Endothelial cell (in vitro differentiated cells): ENCODE data around the gene HYOU1. TPM values are rescaled to one million over a fixed set of nuclear protein-coding genes. Genes with fewer than 3 reads are reported as not detected.
"Not testable (repeated sequence)": the region's sequence is repeated elsewhere in the genome, so short reads cannot be mapped to it uniquely, and the experiment has no call there.

Experiments used
- DNase-seq: peaks from one replicate; pipeline ENCODE4 v3.0.0; 2021; ENCODE audit warnings: low spot score
- H3K27ac Mint-ChIP-seq: one replicate; pipeline ENCODE4 v1.8.0; 2021; ENCODE audit warnings: mixed read lengths, inconsistent platforms; ENCODE audit not compliant: unreplicated experiment
- H3K27me3 Mint-ChIP-seq: one replicate; pipeline ENCODE4 v1.8.0; 2021; ENCODE audit warnings: mild to moderate bottlenecking, moderate library complexity, mixed read lengths, inconsistent platforms; ENCODE audit not compliant: unreplicated experiment
- H3K36me3 Mint-ChIP-seq: one replicate; pipeline ENCODE4 v1.8.0; 2021; ENCODE audit warnings: mild to moderate bottlenecking, low read depth, mixed read lengths, inconsistent platforms; ENCODE audit not compliant: unreplicated experiment
- H3K4me1 Mint-ChIP-seq: one replicate; pipeline ENCODE4 v1.8.0; 2021; ENCODE audit warnings: mild to moderate bottlenecking, mixed read lengths, inconsistent platforms; ENCODE audit not compliant: unreplicated experiment
- H3K4me3 Mint-ChIP-seq: one replicate; pipeline ENCODE4 v1.8.0; 2021; ENCODE audit warnings: mild to moderate bottlenecking, mixed read lengths, inconsistent platforms; ENCODE audit not compliant: unreplicated experiment
- H3K9me3 Mint-ChIP-seq: one replicate; pipeline ENCODE4 v1.8.0; 2021; ENCODE audit warnings: mixed read lengths, inconsistent platforms; ENCODE audit not compliant: unreplicated experiment
- CTCF ChIP-seq: fragments of 200-600 bp; sonication (generic); IDR thresholded peaks from one replicate; pipeline ENCODE4 v1.5.0; 2021; ENCODE audit warnings: antibody characterized with exemption; ENCODE audit not compliant: unreplicated experiment
- total RNA-seq: library from RNA; stranded (reverse); fragmentation: NEBNext Ultra II Directional; extraction: Animal tissue kit (Norgen Biotek cat#: 25700); gene quantifications from one replicate; pipeline ENCODE4 v1.2.1, GENCODE V29; 2021; ENCODE audit not compliant: unreplicated experiment

Gene HYOU1
- total RNA-seq, 1 donor from 2014 or later, result 243 TPM

GRCh38 chr11:119042927-119043326 lies 14.1 kb downstream of the HYOU1 start:
- Mint-ChIP-seq H3K4me3 (no peak overlapping the region), H3K4me1 (no peaks in the 10 kb centered on the region), H3K27ac (no peak overlapping the region), H3K27me3 (peaks cover 2% of the 10 kb centered on the region), H3K9me3 (no peaks in the 10 kb centered on the region), H3K36me3 (peaks cover 24% of the 10 kb centered on the region)
- no peak for TF ChIP-seq CTCF
- DNase-seq, result no peak

GRCh38 chr11:119041821-119042514 lies 15.0 kb downstream of the HYOU1 start:
- no peak for TF ChIP-seq CTCF
- peaks cover 17% of the 10 kb centered on the region for H3K36me3 Mint-ChIP-seq
- no peaks in the 10 kb centered on the region for H3K4me1 Mint-ChIP-seq

GRCh38 chr11:119039471-119039870 lies 17.5 kb downstream of the HYOU1 start:
- DNase-seq, H3K4me1 Mint-ChIP-seq, H3K27ac Mint-ChIP-seq, H3K4me3 Mint-ChIP-seq, H3K36me3 Mint-ChIP-seq, H3K9me3 Mint-ChIP-seq, H3K27me3 Mint-ChIP-seq: not testable (repeated sequence)

More at GRCh38 chr11:119041821-119042514, 15.0 kb downstream of the HYOU1 start:
- H3K9me3 Mint-ChIP-seq, result no peaks in the 10 kb centered on the region
- DNase-seq, result no peak
- H3K4me3 Mint-ChIP-seq, result no peak overlapping the region
- H3K27ac Mint-ChIP-seq, result no peak overlapping the region
- H3K27me3 Mint-ChIP-seq, result peaks cover 2% of the 10 kb centered on the region

- H3K4me3 Mint-ChIP-seq, result no peak overlapping the region
- TF ChIP-seq CTCF, result no peak
- no peaks in the 10 kb centered on the region for H3K4me1 Mint-ChIP-seq
- DNase-seq, result no peak
- H3K27ac Mint-ChIP-seq, result no peak overlapping the region
- H3K9me3 Mint-ChIP-seq, result no peaks in the 10 kb centered on the region
- H3K36me3 Mint-ChIP-seq, result no peaks in the 10 kb centered on the region
- no peaks in the 10 kb centered on the region for H3K27me3 Mint-ChIP-seq
Observed at GRCh38 chr11:119038884-119039283, 18.1 kb downstream of the HYOU1 start.

- H3K4me1 Mint-ChIP-seq, result peaks cover 2% of the 10 kb centered on the region
- H3K27ac Mint-ChIP-seq, result no peak overlapping the region
- H3K27me3 Mint-ChIP-seq, result peaks cover 2% of the 10 kb centered on the region
- no peaks in the 10 kb centered on the region for H3K9me3 Mint-ChIP-seq
- DNase-seq, result no peak
- TF ChIP-seq CTCF, result no peak
- H3K4me3 Mint-ChIP-seq, result no peak overlapping the region
- no peaks in the 10 kb centered on the region for H3K36me3 Mint-ChIP-seq
Observed at GRCh38 chr11:119034813-119035212, 22.2 kb downstream of the HYOU1 start.

- H3K27ac Mint-ChIP-seq, H3K4me3 Mint-ChIP-seq, H3K9me3 Mint-ChIP-seq, DNase-seq, H3K27me3 Mint-ChIP-seq, H3K36me3 Mint-ChIP-seq: not testable (repeated sequence)
- H3K4me1 Mint-ChIP-seq, result peaks cover 13% of the 10 kb centered on the region
Observed at GRCh38 chr11:119033421-119033820, 23.6 kb downstream of the HYOU1 start.
